Measurements from ENCODE around the gene ORMDL3.

Gene ORMDL3

DNA sequence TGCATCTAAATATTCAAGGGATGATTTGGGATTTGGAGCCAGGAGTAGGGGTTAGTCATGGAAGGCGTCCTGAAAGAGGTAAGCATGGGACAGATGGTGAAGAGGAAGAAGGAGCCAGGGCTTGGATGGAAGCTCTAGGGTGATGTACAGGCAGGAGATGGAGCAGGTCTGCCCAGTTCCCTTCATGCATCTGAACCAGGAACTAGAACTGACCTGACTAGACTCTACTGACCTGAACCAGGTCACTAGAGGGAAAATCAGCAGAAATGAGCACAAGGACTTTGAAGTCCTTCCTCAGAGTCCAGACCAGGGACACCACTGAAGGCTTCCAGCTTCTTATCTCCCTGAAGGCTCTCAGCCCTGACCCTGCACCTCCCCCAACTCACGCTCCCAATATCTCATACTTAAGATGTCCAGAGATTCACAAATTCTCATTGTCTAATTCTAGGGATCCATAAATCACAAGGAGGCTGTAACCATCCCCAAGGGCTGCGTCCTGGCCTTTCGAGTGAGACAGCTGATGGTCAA lies 43.7 kb upstream of the ORMDL3 start:
- no peak for ATAC-seq
- TF ChIP-seq TOX (CRISPR knock-in tag; IDR thresholded peaks at IDR 0.05; ENCODE audit: borderline replicate concordance) (no peak), PPARA (CRISPR knock-in tag; IDR thresholded peaks at IDR 0.05; ENCODE audit: borderline replicate concordance) (no peak), ESRRG (CRISPR knock-in tag; IDR thresholded peaks at IDR 0.05) (no peak), OSR1 (CRISPR knock-in tag; IDR thresholded peaks at IDR 0.05) (no peak), ZNF8 (CRISPR knock-in tag; IDR thresholded peaks at IDR 0.05) (no peak), CSDC2 (CRISPR knock-in tag; IDR thresholded peaks at IDR 0.05) (no peak), ISL1 (CRISPR knock-in tag; IDR thresholded peaks at IDR 0.05) (no peak), CREB5 (CRISPR knock-in tag; IDR thresholded peaks at IDR 0.05; ENCODE audit: low read depth) (no peak), BACH2 (CRISPR knock-in tag; IDR thresholded peaks at IDR 0.05; ENCODE audit: borderline replicate concordance) (no peak), ZC3H10 (CRISPR knock-in tag; IDR thresholded peaks at IDR 0.05) (no peak), ZNF70 (CRISPR knock-in tag; IDR thresholded peaks at IDR 0.05) (no peak), CSRNP3 (CRISPR knock-in tag; IDR thresholded peaks at IDR 0.05) (no peak)
- TF ChIP-seq, protein P1, sequence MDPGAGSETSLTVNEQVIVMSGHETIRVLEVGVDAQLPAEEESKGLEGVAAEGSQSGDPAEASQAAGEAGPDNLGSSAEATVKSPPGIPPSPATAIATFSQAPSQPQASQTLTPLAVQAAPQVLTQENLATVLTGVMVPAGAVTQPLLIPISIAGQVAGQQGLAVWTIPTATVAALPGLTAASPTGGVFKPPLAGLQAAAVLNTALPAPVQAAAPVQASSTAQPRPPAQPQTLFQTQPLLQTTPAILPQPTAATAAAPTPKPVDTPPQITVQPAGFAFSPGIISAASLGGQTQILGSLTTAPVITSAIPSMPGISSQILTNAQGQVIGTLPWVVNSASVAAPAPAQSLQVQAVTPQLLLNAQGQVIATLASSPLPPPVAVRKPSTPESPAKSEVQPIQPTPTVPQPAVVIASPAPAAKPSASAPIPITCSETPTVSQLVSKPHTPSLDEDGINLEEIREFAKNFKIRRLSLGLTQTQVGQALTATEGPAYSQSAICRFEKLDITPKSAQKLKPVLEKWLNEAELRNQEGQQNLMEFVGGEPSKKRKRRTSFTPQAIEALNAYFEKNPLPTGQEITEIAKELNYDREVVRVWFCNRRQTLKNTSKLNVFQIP (CRISPR knock-in tag; IDR thresholded peaks at IDR 0.05; ENCODE audit: borderline replicate concordance, low read depth) = no peak
- TF ChIP-seq, protein P2, sequence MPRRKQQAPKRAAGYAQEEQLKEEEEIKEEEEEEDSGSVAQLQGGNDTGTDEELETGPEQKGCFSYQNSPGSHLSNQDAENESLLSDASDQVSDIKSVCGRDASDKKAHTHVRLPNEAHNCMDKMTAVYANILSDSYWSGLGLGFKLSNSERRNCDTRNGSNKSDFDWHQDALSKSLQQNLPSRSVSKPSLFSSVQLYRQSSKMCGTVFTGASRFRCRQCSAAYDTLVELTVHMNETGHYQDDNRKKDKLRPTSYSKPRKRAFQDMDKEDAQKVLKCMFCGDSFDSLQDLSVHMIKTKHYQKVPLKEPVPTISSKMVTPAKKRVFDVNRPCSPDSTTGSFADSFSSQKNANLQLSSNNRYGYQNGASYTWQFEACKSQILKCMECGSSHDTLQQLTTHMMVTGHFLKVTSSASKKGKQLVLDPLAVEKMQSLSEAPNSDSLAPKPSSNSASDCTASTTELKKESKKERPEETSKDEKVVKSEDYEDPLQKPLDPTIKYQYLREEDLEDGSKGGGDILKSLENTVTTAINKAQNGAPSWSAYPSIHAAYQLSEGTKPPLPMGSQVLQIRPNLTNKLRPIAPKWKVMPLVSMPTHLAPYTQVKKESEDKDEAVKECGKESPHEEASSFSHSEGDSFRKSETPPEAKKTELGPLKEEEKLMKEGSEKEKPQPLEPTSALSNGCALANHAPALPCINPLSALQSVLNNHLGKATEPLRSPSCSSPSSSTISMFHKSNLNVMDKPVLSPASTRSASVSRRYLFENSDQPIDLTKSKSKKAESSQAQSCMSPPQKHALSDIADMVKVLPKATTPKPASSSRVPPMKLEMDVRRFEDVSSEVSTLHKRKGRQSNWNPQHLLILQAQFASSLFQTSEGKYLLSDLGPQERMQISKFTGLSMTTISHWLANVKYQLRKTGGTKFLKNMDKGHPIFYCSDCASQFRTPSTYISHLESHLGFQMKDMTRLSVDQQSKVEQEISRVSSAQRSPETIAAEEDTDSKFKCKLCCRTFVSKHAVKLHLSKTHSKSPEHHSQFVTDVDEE (CRISPR knock-in tag; IDR thresholded peaks at IDR 0.05) = no peak

DNA sequence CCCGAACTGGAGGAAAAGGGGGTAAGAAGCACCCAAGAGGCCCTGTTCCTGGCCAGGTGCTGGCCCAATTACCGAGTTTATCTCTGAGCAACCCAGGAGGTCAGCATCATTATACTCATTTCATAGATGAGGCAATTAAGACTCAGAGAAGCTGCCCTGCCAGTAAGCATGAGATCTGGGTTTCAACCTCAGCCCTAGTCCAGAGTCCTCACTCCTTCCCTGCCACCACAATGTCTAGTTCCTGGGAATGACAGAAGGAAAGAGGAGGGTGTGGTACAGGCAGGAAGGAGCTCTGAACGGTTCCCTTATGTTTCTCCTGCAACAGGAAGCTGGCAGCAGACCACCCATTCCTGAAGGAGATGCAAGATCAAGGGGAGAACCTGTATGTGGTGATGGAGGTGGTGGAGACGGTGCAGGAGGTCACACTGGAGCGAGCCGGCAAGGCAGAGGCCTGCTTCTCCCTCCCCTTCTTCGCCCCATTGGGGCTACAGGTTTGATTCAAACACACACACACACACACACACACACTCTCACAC lies 42.8 kb upstream of the ORMDL3 start:
- ATAC-seq = no peak
- TF ChIP-seq CSDC2 (CRISPR knock-in tag; IDR thresholded peaks at IDR 0.05) (no peak), CSRNP3 (CRISPR knock-in tag; IDR thresholded peaks at IDR 0.05) (no peak), OSR1 (CRISPR knock-in tag; IDR thresholded peaks at IDR 0.05) (no peak), TCF4 (CRISPR knock-in tag; IDR thresholded peaks at IDR 0.05; ENCODE audit: borderline replicate concordance) (no peak), ZNF70 (CRISPR knock-in tag; IDR thresholded peaks at IDR 0.05) (no peak), ARNTL (CRISPR knock-in tag; IDR thresholded peaks at IDR 0.05; ENCODE audit: borderline replicate concordance, low read depth) (no peak), PPARA (CRISPR knock-in tag; IDR thresholded peaks at IDR 0.05; ENCODE audit: borderline replicate concordance) (no peak), GLIS3 (CRISPR knock-in tag; IDR thresholded peaks at IDR 0.05) (no peak), SNAI2 (CRISPR knock-in tag; IDR thresholded peaks at IDR 0.05) (no peak)
- TF ChIP-seq, protein P1 (CRISPR knock-in tag; IDR thresholded peaks at IDR 0.05; ENCODE audit: borderline replicate concordance, low read depth) = no peak
- TF ChIP-seq, protein P3, sequence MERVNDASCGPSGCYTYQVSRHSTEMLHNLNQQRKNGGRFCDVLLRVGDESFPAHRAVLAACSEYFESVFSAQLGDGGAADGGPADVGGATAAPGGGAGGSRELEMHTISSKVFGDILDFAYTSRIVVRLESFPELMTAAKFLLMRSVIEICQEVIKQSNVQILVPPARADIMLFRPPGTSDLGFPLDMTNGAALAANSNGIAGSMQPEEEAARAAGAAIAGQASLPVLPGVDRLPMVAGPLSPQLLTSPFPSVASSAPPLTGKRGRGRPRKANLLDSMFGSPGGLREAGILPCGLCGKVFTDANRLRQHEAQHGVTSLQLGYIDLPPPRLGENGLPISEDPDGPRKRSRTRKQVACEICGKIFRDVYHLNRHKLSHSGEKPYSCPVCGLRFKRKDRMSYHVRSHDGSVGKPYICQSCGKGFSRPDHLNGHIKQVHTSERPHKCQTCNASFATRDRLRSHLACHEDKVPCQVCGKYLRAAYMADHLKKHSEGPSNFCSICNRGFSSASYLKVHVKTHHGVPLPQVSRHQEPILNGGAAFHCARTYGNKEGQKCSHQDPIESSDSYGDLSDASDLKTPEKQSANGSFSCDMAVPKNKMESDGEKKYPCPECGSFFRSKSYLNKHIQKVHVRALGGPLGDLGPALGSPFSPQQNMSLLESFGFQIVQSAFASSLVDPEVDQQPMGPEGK (CRISPR knock-in tag; IDR thresholded peaks at IDR 0.05; ENCODE audit: borderline replicate concordance) = no peak

All from SK-N-SH treated with all-trans-retinoic acid at 6 μM for 48 hours (cell line).